Measurements from ENCODE around the gene VAC14.

DNA sequence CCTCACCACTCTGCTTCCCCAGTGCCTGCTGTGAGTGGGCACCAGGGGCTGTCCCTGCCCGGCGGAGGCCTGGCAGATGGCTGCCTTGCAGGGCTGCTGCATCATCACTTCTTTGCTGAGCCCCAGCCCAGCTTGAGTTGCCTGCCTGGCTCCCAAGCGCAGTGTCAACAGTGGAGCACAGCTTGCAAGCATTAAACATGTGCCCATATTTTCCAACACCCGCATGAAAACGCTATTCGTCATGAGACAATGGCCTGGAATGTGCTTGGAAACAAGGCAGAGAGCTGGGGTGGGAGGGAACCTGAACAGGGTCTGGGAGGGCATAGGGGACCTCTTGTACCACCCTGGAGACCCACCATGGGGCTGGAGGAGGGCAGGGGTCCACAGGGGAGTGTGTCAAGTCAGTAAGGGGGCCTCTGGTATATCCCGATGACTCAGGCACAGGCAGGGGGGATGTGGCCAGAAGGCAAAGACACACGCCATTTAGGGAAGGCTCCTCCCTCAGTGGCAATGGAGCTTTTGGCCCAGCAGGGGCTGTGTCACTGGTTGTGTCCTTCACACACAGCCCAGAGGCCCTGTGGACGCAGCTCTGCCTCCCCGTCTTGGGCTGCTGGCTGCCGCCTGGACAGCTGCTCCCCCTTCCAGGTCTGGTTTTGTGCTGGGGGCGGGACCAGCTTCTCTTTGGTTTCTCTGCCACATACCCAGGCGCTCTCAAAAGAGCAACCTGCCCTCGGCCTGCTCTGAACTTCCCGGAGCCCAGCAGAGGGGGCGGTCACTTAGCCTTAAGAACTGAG, 97.7 kb downstream of the VAC14 start:
- no peak for TF ChIP-seq POLR2A (IDR thresholded peaks at IDR 0.05)
- TF ChIP-seq, protein P1, sequence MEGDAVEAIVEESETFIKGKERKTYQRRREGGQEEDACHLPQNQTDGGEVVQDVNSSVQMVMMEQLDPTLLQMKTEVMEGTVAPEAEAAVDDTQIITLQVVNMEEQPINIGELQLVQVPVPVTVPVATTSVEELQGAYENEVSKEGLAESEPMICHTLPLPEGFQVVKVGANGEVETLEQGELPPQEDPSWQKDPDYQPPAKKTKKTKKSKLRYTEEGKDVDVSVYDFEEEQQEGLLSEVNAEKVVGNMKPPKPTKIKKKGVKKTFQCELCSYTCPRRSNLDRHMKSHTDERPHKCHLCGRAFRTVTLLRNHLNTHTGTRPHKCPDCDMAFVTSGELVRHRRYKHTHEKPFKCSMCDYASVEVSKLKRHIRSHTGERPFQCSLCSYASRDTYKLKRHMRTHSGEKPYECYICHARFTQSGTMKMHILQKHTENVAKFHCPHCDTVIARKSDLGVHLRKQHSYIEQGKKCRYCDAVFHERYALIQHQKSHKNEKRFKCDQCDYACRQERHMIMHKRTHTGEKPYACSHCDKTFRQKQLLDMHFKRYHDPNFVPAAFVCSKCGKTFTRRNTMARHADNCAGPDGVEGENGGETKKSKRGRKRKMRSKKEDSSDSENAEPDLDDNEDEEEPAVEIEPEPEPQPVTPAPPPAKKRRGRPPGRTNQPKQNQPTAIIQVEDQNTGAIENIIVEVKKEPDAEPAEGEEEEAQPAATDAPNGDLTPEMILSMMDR (IDR thresholded peaks at IDR 0.05) = peak in 3 of 6 experiments; percentile 2 to 44 (median 35)
